ENCODE results near the gene GJD3.

GJD3 gene

GRCh38 chr17:40322358-40323315, 41.9 kb downstream of the GJD3 start:
- DNase-seq (ENCODE audit: low read depth), result peak; percentile 84

GRCh38 chr17:40321961-40322357, 42.6 kb downstream of the GJD3 start:
- DNase-seq (ENCODE audit: low read depth), result no peak

DNA sequence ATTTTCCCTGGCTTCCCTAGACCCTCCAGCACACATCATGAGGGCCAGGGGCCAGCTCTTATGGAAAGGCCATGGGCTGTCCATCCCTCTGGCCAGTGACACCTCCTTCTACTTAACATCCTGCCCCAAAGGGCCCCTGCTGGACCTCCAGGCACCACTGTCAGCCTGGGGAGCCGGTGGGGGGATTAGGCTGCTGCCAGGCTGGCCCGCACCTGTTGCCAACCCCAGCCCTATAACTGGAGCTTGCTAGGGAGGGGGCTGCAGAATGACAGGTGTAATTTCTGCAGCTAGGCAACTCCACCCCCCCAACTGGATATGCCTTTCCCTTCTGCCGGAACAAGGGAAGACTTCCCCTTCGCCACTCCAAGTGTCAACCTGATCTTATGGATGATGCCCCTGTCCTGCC, 43.0 kb downstream of the GJD3 start:
- DNase-seq (ENCODE audit: low read depth), result no peak

GRCh38 chr17:40320756-40321523, 43.6 kb downstream of the GJD3 start:
- DNase-seq (ENCODE audit: low read depth), result peak; percentile 55

GRCh38 chr17:40319651-40320540, 44.6 kb downstream of the GJD3 start:
- DNase-seq (ENCODE audit: low read depth), result peak; percentile 81

DNA sequence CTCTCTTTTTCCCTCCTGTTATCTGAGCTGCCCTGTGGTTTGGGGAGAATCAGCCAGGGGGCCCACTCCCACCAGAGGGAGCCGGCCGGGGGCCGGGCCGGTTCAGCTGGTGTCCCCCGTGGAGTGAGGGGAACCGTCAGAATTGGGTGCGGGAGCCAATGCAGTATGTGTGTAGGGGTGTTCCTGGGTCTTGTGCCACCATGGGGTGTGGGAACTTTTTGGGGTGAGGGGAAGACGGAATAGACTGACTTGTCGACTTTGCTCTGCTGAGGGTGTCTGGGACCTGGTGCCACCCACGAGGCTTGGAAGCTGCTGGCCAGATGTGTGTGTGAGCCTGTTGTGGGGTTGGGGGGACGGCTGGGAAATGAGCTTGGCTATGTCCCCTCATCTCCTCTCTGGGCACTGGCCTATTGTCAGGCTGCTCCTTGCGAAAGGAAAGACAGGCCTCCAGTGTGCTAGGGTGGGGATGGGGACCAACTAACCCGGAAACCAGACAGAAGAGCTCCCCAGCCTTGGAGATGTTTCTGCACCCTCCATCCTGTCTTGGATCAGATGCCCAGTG, 45.6 kb downstream of the GJD3 start:
- DNase-seq (ENCODE audit: low read depth), result no peak

GRCh38 chr17:40317880-40318829, 46.4 kb downstream of the GJD3 start:
- DNase-seq (ENCODE audit: low read depth), result peak; percentile 82

DNA sequence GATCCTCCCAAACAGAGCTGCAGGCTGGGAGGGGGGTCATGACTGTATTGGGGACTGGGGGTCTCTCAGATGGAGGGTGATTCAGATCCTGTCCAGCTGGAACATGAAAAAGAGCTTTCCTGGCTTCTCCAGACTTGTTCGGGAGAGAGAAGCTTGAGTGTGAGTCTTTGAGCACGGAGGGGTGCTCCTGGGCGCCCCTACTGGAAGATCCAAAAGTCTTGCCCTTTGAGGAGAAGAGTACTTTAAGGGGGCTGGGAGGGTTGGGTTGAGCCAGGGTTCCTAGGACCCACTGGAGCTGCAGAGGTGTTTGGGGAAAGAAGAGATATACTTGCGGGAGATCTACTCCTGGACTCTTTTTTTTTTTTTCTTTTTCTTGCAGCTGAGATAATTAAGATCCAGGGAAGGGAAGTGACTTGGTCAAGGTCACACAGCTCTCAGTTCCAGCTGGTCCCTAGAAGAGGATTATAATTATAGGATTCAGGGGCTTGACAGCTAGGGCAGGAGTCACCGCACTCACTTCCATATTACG, 47.1 kb downstream of the GJD3 start:
- no peak for DNase-seq (ENCODE audit: low read depth)

DNA sequence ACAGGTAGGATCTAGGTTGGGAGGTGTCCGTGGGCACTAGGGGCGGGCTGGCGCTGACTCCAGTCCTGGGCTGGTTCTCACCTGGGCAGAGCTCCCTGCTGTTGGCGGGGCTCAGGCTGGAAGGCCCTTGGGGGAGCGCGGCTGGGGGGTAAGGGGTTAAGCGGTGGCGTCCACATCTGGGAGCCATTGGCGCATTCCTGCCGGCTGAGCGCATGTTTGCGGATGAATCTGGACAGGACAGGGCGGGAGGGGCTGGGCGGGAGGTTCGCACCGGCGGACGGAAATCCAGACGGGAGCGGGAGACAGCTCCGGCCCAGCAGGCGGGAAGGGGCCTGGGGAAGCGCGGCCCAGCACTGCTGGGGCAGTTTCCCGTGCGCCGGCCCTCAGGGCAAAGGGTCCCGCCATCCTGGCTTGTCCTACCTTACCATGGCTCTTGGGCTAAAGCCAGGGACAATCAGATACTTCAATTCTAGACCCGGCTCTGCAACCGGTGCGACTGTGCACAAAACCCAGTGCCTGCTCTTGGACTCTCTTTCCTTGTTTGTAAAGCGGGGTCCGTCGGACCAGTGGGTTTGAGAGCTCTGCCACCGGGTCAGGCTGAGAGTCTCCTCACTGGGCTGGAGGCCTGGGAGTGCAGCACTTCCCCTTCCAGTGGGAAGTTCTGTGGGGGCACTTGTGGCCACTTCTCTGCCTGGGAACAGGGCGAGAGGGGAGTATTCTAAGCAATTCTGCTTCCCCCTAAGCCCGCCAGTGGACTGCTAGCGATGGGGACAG, 47.8 kb downstream of the GJD3 start:
- DNase-seq (ENCODE audit: low read depth), result no peak

GRCh38 chr17:40315678-40316570, 48.6 kb downstream of the GJD3 start:
- DNase-seq (ENCODE audit: low read depth), result no peak

GRCh38 chr17:40315206-40315605, 49.3 kb downstream of the GJD3 start:
- no peak for DNase-seq (ENCODE audit: low read depth)

DNA sequence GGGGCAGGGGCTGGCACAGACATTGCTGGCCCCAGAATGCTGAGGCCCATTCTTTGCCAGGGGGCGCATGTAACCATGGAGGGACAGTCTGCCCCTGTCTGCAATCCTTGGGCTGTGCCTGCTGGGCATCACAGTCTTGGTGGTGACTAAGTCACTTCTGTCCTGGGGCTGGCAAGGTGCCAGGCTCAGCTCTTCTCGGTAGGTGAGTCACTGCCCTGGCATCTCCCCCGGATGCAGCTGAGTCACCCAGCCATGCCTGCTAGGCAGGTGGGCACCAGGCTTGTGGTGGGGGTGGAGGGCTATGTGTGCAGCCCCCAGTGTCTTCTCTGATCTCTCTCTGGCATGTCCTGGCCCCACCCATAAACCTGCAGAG, 50.0 kb downstream of the GJD3 start:
- peak; percentile 85 for DNase-seq (ENCODE audit: low read depth)

DNA sequence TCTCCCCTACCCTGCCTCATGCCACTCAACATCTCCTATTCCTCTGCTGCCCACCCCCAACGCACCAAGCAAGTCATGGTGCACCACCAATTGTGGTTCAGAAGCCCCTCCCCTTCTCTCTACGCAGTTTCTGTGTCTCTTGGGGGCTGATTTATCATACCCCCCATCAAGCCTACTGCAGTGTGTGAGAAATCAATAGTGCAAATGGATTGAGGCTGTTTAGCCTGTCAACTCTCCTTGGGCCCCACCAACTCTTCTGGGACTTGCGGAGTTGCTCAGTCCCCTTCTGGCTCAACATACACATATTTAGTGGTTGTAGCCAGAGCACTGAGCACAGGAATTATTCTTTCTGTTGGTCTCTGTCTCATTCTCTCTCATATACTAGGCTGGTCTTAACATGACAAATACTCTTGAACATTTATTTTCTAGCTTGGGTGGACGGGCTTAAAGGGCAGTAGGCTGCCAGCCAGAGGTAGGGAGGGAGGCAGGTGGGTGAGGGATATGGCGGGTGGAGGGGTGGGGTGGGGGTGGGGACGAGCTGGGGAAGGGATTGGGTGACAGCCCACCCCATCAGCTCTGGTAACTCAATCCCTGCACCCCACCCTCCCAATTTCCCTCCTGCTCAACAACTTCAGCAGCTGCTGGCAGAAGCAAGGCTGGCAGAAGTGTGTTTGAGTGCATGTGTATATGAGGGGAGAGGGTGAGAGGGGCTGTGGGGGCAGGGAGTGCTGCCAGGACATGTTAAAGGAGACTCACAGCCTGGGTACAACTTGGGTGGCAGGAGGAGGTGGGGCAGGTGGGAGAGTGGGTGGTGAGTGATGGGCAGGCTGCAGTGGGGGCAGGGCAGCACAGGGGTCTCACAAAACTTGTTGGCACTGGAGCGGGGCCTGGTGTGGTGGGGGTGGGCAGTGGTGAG, 50.6 kb downstream of the GJD3 start:
- DNase-seq (ENCODE audit: low read depth), result no peak
